OCI-LY7 (cell line): ENCODE data around the gene MYBL2. TPM values are rescaled to one million over a fixed set of nuclear protein-coding genes. Genes with fewer than 3 reads are reported as not detected.

Source experiments
- BruUV-seq: library from RNA; stranded (reverse); fragments of 400-500 nt; replicated peaks from 2 replicates; lab custom pipeline; 2021; lab: Mats Ljungman, UMichigan
- CTCF ChIA-PET: fragments of 300-600 bp; sonication (Branson Sonifier 250); formaldehyde crosslinking; loops from one replicate; lab custom pipeline; 2022; ENCODE audit warnings: antibody characterized with exemption; ENCODE audit not compliant: unreplicated experiment; lab: Charles Lee
- POLR2A ChIA-PET: fragments of 300-600 bp; sonication (Branson Sonifier 250); formaldehyde crosslinking; loops from one replicate; lab custom pipeline; 2022; ENCODE audit warnings: antibody characterized with exemption; lab: Charles Lee
- DNase-seq: peaks from one replicate; pipeline ENCODE4 v3.0.0-alpha.2; 2015; ENCODE audit warnings: low spot score
- H2AFZ ChIP-seq: fragments of 200-600 bp; sonication (generic), shearing (Covaris generic); 2 replicates; pipeline ENCODE4 v1.6.1; 2014; ENCODE audit warnings: mild to moderate bottlenecking, antibody characterized with exemption, low read length, moderate library complexity
- H3K27ac ChIP-seq: fragments of 200-600 bp; sonication (generic); 2 replicates; pipeline ENCODE4 v1.5.1; 2014; ENCODE audit warnings: mixed run types, low read depth, mild to moderate bottlenecking, moderate library complexity, low read length, inconsistent platforms; ENCODE audit not compliant: poor library complexity, severe bottlenecking
- H3K36me3 ChIP-seq: fragments of 200-600 bp; sonication (generic); 2 replicates; pipeline ENCODE4 v1.6.1; 2014; ENCODE audit warnings: mild to moderate bottlenecking, antibody characterized with exemption, low read length, moderate library complexity, mixed read lengths; ENCODE audit not compliant: insufficient read depth
- H3K4me1 ChIP-seq: fragments of 200-600 bp; sonication (generic); 2 replicates; pipeline ENCODE4 v1.5.1; 2014; ENCODE audit warnings: mild to moderate bottlenecking, low read length; ENCODE audit not compliant: insufficient read depth, poor library complexity, severe bottlenecking
- H3K4me2 ChIP-seq: fragments of 200-600 bp; sonication (generic); 2 replicates; pipeline ENCODE4 v1.6.1; 2014; ENCODE audit warnings: mild to moderate bottlenecking, low read length
- H3K4me3 ChIP-seq: fragments of 200-600 bp; sonication (generic); 2 replicates; pipeline ENCODE4 v1.5.1; 2014; ENCODE audit warnings: mild to moderate bottlenecking, low read depth, low read length; ENCODE audit not compliant: poor library complexity, severe bottlenecking
- H3K79me2 ChIP-seq: fragments of 200-600 bp; sonication (generic); 2 replicates; pipeline ENCODE4 v1.6.1; 2016; ENCODE audit warnings: low read depth, mild to moderate bottlenecking, low read length, moderate library complexity, mixed read lengths; ENCODE audit not compliant: insufficient read depth
- H3K9me2 ChIP-seq: fragments of 200-600 bp; sonication (generic); 2 replicates; pipeline ENCODE4 v1.6.1; 2016; ENCODE audit warnings: mild to moderate bottlenecking, low read length, mixed read lengths; ENCODE audit not compliant: insufficient read depth
- H3K9me3 ChIP-seq: fragments of 200-600 bp; sonication (generic); 2 replicates; pipeline ENCODE4 v1.6.1; 2014; ENCODE audit warnings: mild to moderate bottlenecking, mixed run types, low read length, mixed read lengths
- H4K20me1 ChIP-seq: fragments of 200-600 bp; sonication (generic); 2 replicates; pipeline ENCODE4 v1.6.1; 2014; ENCODE audit warnings: mild to moderate bottlenecking, antibody characterized with exemption, low read length, moderate library complexity, mixed read lengths; ENCODE audit not compliant: insufficient read depth
- CTCF ChIP-seq: fragments of 200-600 bp; sonication (generic); conservative IDR thresholded peaks from 2 replicates; pipeline ENCODE4 v1.5.1; 2014; ENCODE audit warnings: mild to moderate bottlenecking, antibody characterized with exemption, low read length, moderate library complexity, mixed read lengths
- EZH2phosphoT487 ChIP-seq: fragments of 200-600 bp; sonication (generic); IDR thresholded peaks from 2 replicates; pipeline ENCODE4 v1.6.1; 2018; ENCODE audit warnings: low read depth, borderline replicate concordance, mild to moderate bottlenecking, mixed run types, antibody characterized with exemption, low read length, moderate library complexity, mixed read lengths
- intact Hi-C: fragments of 100-400 bp; cut with micrococcal nuclease; formaldehyde crosslinking; loops from one replicate; pipeline ENCODE4 v1.10.0; 2022; ENCODE audit not compliant: unreplicated experiment
- total RNA-seq, 2 experiments: library from RNA; depleted of rRNA in 1 of 2; stranded (reverse); fragments of >200 nt in 1 of 2; shearing (Covaris generic) in 1 of 2; gene quantifications; 2 replicates each; pipeline ENCODE4 v1.2.3, GENCODE V29; 2014 to 2022

The MYBL2 gene
- total RNA-seq, 2 experiments from 2014 or later = 268 to 472 TPM

GRCh38 chr20:43686820-43687219, 19.9 kb downstream of the MYBL2 start:
- Histone ChIP-seq H2AFZ (no peak overlapping the region), H3K79me2 (peaks cover 55% of the 10 kb centered on the region), H3K4me3 (no peak overlapping the region), H3K36me3 (peaks cover 92% of the 10 kb centered on the region), H3K27ac (peak overlapping the region; percentile 28), H3K9me3 (no peaks in the 10 kb centered on the region), H3K4me1 (peaks cover 36% of the 10 kb centered on the region), H3K4me2 (no peak overlapping the region), H3K9me2 (no peaks in the 10 kb centered on the region), H4K20me1 (no peaks in the 10 kb centered on the region)
- no peak for TF ChIP-seq CTCF
- no peak for TF ChIP-seq EZH2phosphoT487
- CTCF ChIA-PET = no interaction called here
- no TSS peak for BruUV-seq
- intact Hi-C loops = no loop called here
- no peak for DNase-seq
- POLR2A ChIA-PET = no interaction called here

GRCh38 chr20:43689165-43689564, 22.3 kb downstream of the MYBL2 start:
- H3K27ac ChIP-seq = peak overlapping the region; percentile 31
- intact Hi-C loops = no loop called here
- no peaks in the 10 kb centered on the region for H3K9me2 ChIP-seq
- no peak overlapping the region for H2AFZ ChIP-seq
- CTCF ChIA-PET = no interaction called here
- POLR2A ChIA-PET = interaction anchor here (0.8 kb wide), 1 partner anchor 32 kb away, joined by 3 read pairs; no protein-coding TSS in a partner anchor
- peaks cover 95% of the 10 kb centered on the region for H3K36me3 ChIP-seq
- no peaks in the 10 kb centered on the region for H4K20me1 ChIP-seq
- BruUV-seq = no TSS peak
- no peaks in the 10 kb centered on the region for H3K9me3 ChIP-seq
- H3K4me2 ChIP-seq = no peak overlapping the region
- no peak for TF ChIP-seq EZH2phosphoT487
- no peak for TF ChIP-seq CTCF
- no peak overlapping the region for H3K4me3 ChIP-seq
- H3K4me1 ChIP-seq = peaks cover 15% of the 10 kb centered on the region
- H3K79me2 ChIP-seq = peaks cover 55% of the 10 kb centered on the region; the same call in 1 of the 2 replicates
- no peak for DNase-seq

- intact Hi-C loops = loop anchor here (10.0 kb wide), 1 partner anchor 126 kb away; no protein-coding TSS in a partner anchor
- Histone ChIP-seq H3K4me2 (no peak overlapping the region), H3K4me3 (no peak overlapping the region), H3K9me2 (no peaks in the 10 kb centered on the region), H3K36me3 (peaks cover 96% of the 10 kb centered on the region), H2AFZ (no peak overlapping the region), H3K9me3 (no peaks in the 10 kb centered on the region), H3K79me2 (peaks cover 53% of the 10 kb centered on the region; the same call in 1 of the 2 replicates), H4K20me1 (no peaks in the 10 kb centered on the region), H3K27ac (no peak overlapping the region), H3K4me1 (peaks cover 8% of the 10 kb centered on the region)
- CTCF ChIA-PET = no interaction called here
- DNase-seq = no peak
- POLR2A ChIA-PET = no interaction called here
- TF ChIP-seq CTCF = no peak
- no peak for TF ChIP-seq EZH2phosphoT487
- BruUV-seq = no TSS peak
Observed at GRCh38 chr20:43690943-43691598, 24.2 kb downstream of the MYBL2 start.
